ENCODE results near the gene EVI5.
"Not testable (repeated sequence)": the region's sequence is repeated elsewhere in the genome, so short reads cannot be mapped to it uniquely, and the experiment has no call there.

Gene EVI5

GRCh38 chr1:92619466-92620189 is 165.3 kb downstream of the EVI5 start:
- no peak for ATAC-seq

GRCh38 chr1:92601044-92601443 is 183.9 kb downstream of the EVI5 start:
- H3K36me3 Mint-ChIP-seq = no peaks in the 10 kb centered on the region
- H3K4me3 Mint-ChIP-seq = no peak overlapping the region
- peaks cover 13% of the 10 kb centered on the region for H3K4me1 Mint-ChIP-seq
- H3K27ac Mint-ChIP-seq = no peak overlapping the region
- ATAC-seq = no peak
- no peaks in the 10 kb centered on the region for H3K9me3 Mint-ChIP-seq
- DNase-seq (ENCODE audit: low spot score in 2 of 2) = no peak

More at GRCh38 chr1:92619466-92620189, 165.3 kb downstream of the EVI5 start:
- DNase-seq (ENCODE audit: low spot score in 2 of 2) = no peak
- Mint-ChIP-seq H3K36me3 (no peaks in the 10 kb centered on the region), H3K27ac (peak overlapping the region; percentile 5), H3K4me3 (no peak overlapping the region), H3K4me1 (no peaks in the 10 kb centered on the region), H3K9me3 (no peaks in the 10 kb centered on the region)

- Mint-ChIP-seq H3K36me3 (no peaks in the 10 kb centered on the region), H3K9me3 (no peaks in the 10 kb centered on the region), H3K27ac (no peak overlapping the region), H3K4me1 (peaks cover 13% of the 10 kb centered on the region), H3K4me3 (no peak overlapping the region)
- DNase-seq (ENCODE audit: low spot score in 2 of 2) (no peak), ATAC-seq (peak; percentile 51)
Observed at GRCh38 chr1:92599184-92599583, 185.7 kb downstream of the EVI5 start.

- not testable (repeated sequence) for ATAC-seq; DNase-seq (ENCODE audit: low spot score in 2 of 2); H3K4me3 Mint-ChIP-seq; H3K36me3 Mint-ChIP-seq; H3K27ac Mint-ChIP-seq; H3K9me3 Mint-ChIP-seq
- peaks cover 16% of the 10 kb centered on the region for H3K4me1 Mint-ChIP-seq
Observed at GRCh38 chr1:92589361-92589760, 195.5 kb downstream of the EVI5 start.

- DNase-seq (ENCODE audit: low spot score in 2 of 2) = peak in 1 of 2 donors; percentile 72
- peak; percentile 88 for ATAC-seq
- peaks cover 2% of the 10 kb centered on the region for H3K9me3 Mint-ChIP-seq
- no peak overlapping the region for H3K4me3 Mint-ChIP-seq
- H3K27ac Mint-ChIP-seq = peak overlapping the region; percentile 74
- no peaks in the 10 kb centered on the region for H3K36me3 Mint-ChIP-seq
- H3K4me1 Mint-ChIP-seq = peaks cover 18% of the 10 kb centered on the region
Observed at GRCh38 chr1:92587445-92587844, 197.5 kb downstream of the EVI5 start.

- H3K36me3 Mint-ChIP-seq = no peaks in the 10 kb centered on the region
- H3K27ac Mint-ChIP-seq = peak overlapping the region; percentile 30
- peaks cover 2% of the 10 kb centered on the region for H3K9me3 Mint-ChIP-seq
- DNase-seq (ENCODE audit: low spot score in 2 of 2) (no peak), ATAC-seq (no peak)
- H3K4me1 Mint-ChIP-seq = peaks cover 30% of the 10 kb centered on the region
- peak overlapping the region; percentile 4 for H3K4me3 Mint-ChIP-seq
Observed at GRCh38 chr1:92585831-92586230, 199.1 kb downstream of the EVI5 start.

- Mint-ChIP-seq H3K27ac (peak overlapping the region; percentile 92), H3K4me3 (peak overlapping the region; percentile 55), H3K4me1 (peaks cover 37% of the 10 kb centered on the region)
- ATAC-seq; DNase-seq (ENCODE audit: low spot score in 2 of 2); H3K36me3 Mint-ChIP-seq; H3K9me3 Mint-ChIP-seq: not testable (repeated sequence)
Observed at GRCh38 chr1:92584810-92585209, 200.1 kb downstream of the EVI5 start.

GRCh38 chr1:92583821-92584760 is 200.8 kb downstream of the EVI5 start:
- peaks cover 2% of the 10 kb centered on the region for H3K9me3 Mint-ChIP-seq
- H3K4me3 Mint-ChIP-seq = peak overlapping the region; percentile 55
- H3K27ac Mint-ChIP-seq = peak overlapping the region; percentile 92
- ATAC-seq (peak; percentile 85), DNase-seq (ENCODE audit: low spot score in 2 of 2) (no peak)
- H3K36me3 Mint-ChIP-seq = no peaks in the 10 kb centered on the region
- peaks cover 41% of the 10 kb centered on the region for H3K4me1 Mint-ChIP-seq

GRCh38 chr1:92577261-92577895 is 207.5 kb downstream of the EVI5 start:
- H3K4me3 Mint-ChIP-seq = peak overlapping the region; percentile 77
- DNase-seq (ENCODE audit: low spot score in 2 of 2) (no peak), ATAC-seq (peak; percentile 70)
- peak overlapping the region; percentile 86 for H3K27ac Mint-ChIP-seq
- no peaks in the 10 kb centered on the region for H3K9me3 Mint-ChIP-seq
- H3K36me3 Mint-ChIP-seq = peaks cover 27% of the 10 kb centered on the region
- peaks cover 61% of the 10 kb centered on the region for H3K4me1 Mint-ChIP-seq

GRCh38 chr1:92575123-92575522 is 209.8 kb downstream of the EVI5 start:
- Mint-ChIP-seq H3K4me3 (peak overlapping the region; percentile 77), H3K36me3 (peaks cover 35% of the 10 kb centered on the region), H3K9me3 (no peaks in the 10 kb centered on the region), H3K4me1 (peaks cover 53% of the 10 kb centered on the region), H3K27ac (peak overlapping the region; percentile 85)
- DNase-seq (ENCODE audit: low spot score in 2 of 2) (no peak), ATAC-seq (no peak)

GRCh38 chr1:92572520-92572919 is 212.4 kb downstream of the EVI5 start:
- H3K27ac Mint-ChIP-seq = no peak overlapping the region
- H3K36me3 Mint-ChIP-seq = peaks cover 61% of the 10 kb centered on the region
- ATAC-seq (peak; percentile 54), DNase-seq (ENCODE audit: low spot score in 2 of 2) (no peak)
- peak overlapping the region; percentile 77 for H3K4me3 Mint-ChIP-seq
- peaks cover 40% of the 10 kb centered on the region for H3K4me1 Mint-ChIP-seq
- no peaks in the 10 kb centered on the region for H3K9me3 Mint-ChIP-seq

GRCh38 chr1:92571578-92571977 is 213.3 kb downstream of the EVI5 start:
- H3K27ac Mint-ChIP-seq = no peak overlapping the region
- no peaks in the 10 kb centered on the region for H3K9me3 Mint-ChIP-seq
- ATAC-seq (no peak), DNase-seq (ENCODE audit: low spot score in 2 of 2) (no peak)
- peak overlapping the region; percentile 77 for H3K4me3 Mint-ChIP-seq
- peaks cover 36% of the 10 kb centered on the region for H3K4me1 Mint-ChIP-seq
- H3K36me3 Mint-ChIP-seq = peaks cover 71% of the 10 kb centered on the region

GRCh38 chr1:92567211-92567868 is 217.6 kb downstream of the EVI5 start:
- peak; percentile 91 for ATAC-seq
- peaks cover 16% of the 10 kb centered on the region for H3K4me1 Mint-ChIP-seq
- no peaks in the 10 kb centered on the region for H3K9me3 Mint-ChIP-seq
- H3K27ac Mint-ChIP-seq = no peak overlapping the region
- no peak for DNase-seq (ENCODE audit: low spot score in 2 of 2)
- no peak overlapping the region for H3K4me3 Mint-ChIP-seq
- peaks cover 86% of the 10 kb centered on the region for H3K36me3 Mint-ChIP-seq

- DNase-seq (ENCODE audit: low spot score in 2 of 2) (no peak), ATAC-seq (peak; percentile 53)
- Mint-ChIP-seq H3K36me3 (peaks cover 100% of the 10 kb centered on the region), H3K4me1 (peaks cover under 1% of the 10 kb centered on the region), H3K4me3 (no peak overlapping the region), H3K27ac (no peak overlapping the region), H3K9me3 (no peaks in the 10 kb centered on the region)
Observed at GRCh38 chr1:92563457-92564216, 221.3 kb downstream of the EVI5 start.

All from stimulated activated effector memory CD8-positive, alpha-beta T cell treated with anti-CD3 and anti-CD28 coated beads, Interleukin-12 subunit alpha, Interleukin-12 subunit beta, amount 100 ng/mL, for 72 hours (primary cell).